Astrocyte of the hippocampus (primary cell): Measurements from ENCODE around the gene ZNF444.

Experiments used
- DNase-seq: peaks from one replicate; pipeline ENCODE4 v3.0.0; 2011; ENCODE audit warnings: low read depth, low spot score

ZNF444 gene

GRCh38 chr19:56107626-56108351 is 33.3 kb upstream of the ZNF444 start:
- no peak for DNase-seq

- peak; percentile 36 for DNase-seq
Measured at GRCh38 chr19:56108447-56109195, 32.5 kb upstream of the ZNF444 start.

- no peak for DNase-seq
Measured at GRCh38 chr19:56109226-56109625, 31.9 kb upstream of the ZNF444 start.

- peak; percentile 37 for DNase-seq
Measured at GRCh38 chr19:56110515-56111448, 30.3 kb upstream of the ZNF444 start.

- no peak for DNase-seq
Measured at GRCh38 chr19:56111601-56112312, 29.3 kb upstream of the ZNF444 start.

GRCh38 chr19:56112313-56112709 is 28.8 kb upstream of the ZNF444 start:
- no peak for DNase-seq

- DNase-seq, result no peak
Measured at GRCh38 chr19:56113074-56113632, 27.9 kb upstream of the ZNF444 start.

- DNase-seq, result no peak
Measured at GRCh38 chr19:56114051-56114777, 26.9 kb upstream of the ZNF444 start.

GRCh38 chr19:56114778-56115110 is 26.3 kb upstream of the ZNF444 start:
- no peak for DNase-seq

GRCh38 chr19:56115490-56115889 is 25.6 kb upstream of the ZNF444 start:
- DNase-seq, result no peak

- no peak for DNase-seq
Measured at GRCh38 chr19:56116606-56117005, 24.5 kb upstream of the ZNF444 start.

GRCh38 chr19:56117376-56117884 is 23.7 kb upstream of the ZNF444 start:
- no peak for DNase-seq

GRCh38 chr19:56117889-56118288 is 23.2 kb upstream of the ZNF444 start:
- no peak for DNase-seq

- no peak for DNase-seq
Measured at GRCh38 chr19:56118666-56119581, 22.2 kb upstream of the ZNF444 start.

- peak; percentile 54 for DNase-seq
Measured at GRCh38 chr19:56119582-56119978, 21.5 kb upstream of the ZNF444 start.

GRCh38 chr19:56120002-56120370 is 21.1 kb upstream of the ZNF444 start:
- no peak for DNase-seq

- DNase-seq, result peak; percentile 90
Measured at GRCh38 chr19:56120371-56121179, 20.5 kb upstream of the ZNF444 start.
